Activated naive CD4-positive, alpha-beta T cell treated with anti-CD3 and anti-CD28 coated beads, Interleukin-2, amount 50 U/mL, for 24 hours (primary cell): ENCODE data around the gene KCNJ6.
"Not testable (repeated sequence)": the region's sequence is repeated elsewhere in the genome, so short reads cannot be mapped to it uniquely, and the experiment has no call there.

Experiments
- H3K27ac Mint-ChIP-seq: one replicate; pipeline ENCODE4 v1.8.0; 2021; ENCODE audit warnings: mild to moderate bottlenecking, mixed read lengths
- H3K27me3 Mint-ChIP-seq: one replicate; pipeline ENCODE4 v1.8.0; 2021; ENCODE audit warnings: mixed read lengths
- H3K36me3 Mint-ChIP-seq: one replicate; pipeline ENCODE4 v1.8.0; 2021; ENCODE audit warnings: mixed read lengths
- H3K4me1 Mint-ChIP-seq: one replicate; pipeline ENCODE4 v1.8.0; 2021; ENCODE audit warnings: mixed read lengths
- H3K4me3 Mint-ChIP-seq: one replicate; pipeline ENCODE4 v1.8.0; 2021; ENCODE audit warnings: mild to moderate bottlenecking, mixed read lengths
- H3K9me3 Mint-ChIP-seq: one replicate; pipeline ENCODE4 v1.8.0; 2021; ENCODE audit warnings: mixed read lengths

The KCNJ6 gene

GRCh38 chr21:37662227-37662626, 254.0 kb downstream of the KCNJ6 start:
- H3K4me1 Mint-ChIP-seq, H3K4me3 Mint-ChIP-seq, H3K27ac Mint-ChIP-seq, H3K9me3 Mint-ChIP-seq, H3K27me3 Mint-ChIP-seq, H3K36me3 Mint-ChIP-seq: not testable (repeated sequence)

DNA sequence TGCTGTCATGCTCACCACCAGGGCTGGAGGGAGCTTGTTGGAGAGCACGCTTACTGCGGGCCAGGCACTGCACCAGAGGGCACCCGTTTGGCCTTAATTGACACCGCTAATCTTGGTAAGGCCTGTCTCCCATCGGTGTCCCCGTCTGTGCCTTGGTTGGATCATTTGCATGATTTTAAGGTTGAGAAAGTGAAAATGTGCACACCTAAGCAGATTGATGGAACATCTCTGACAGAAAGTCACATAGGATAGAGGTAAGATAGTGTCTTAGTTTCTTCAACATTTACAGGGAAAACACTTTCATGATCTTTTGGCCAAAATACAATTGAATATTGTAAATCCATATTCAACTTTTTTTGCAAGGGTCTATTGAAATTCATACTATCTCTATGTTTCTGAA, 255.5 kb downstream of the KCNJ6 start:
- no peaks in the 10 kb centered on the region for H3K9me3 Mint-ChIP-seq
- no peaks in the 10 kb centered on the region for H3K4me1 Mint-ChIP-seq
- peaks cover 7% of the 10 kb centered on the region for H3K27me3 Mint-ChIP-seq
- no peak overlapping the region for H3K4me3 Mint-ChIP-seq
- no peaks in the 10 kb centered on the region for H3K36me3 Mint-ChIP-seq
- H3K27ac Mint-ChIP-seq, result no peak overlapping the region

DNA sequence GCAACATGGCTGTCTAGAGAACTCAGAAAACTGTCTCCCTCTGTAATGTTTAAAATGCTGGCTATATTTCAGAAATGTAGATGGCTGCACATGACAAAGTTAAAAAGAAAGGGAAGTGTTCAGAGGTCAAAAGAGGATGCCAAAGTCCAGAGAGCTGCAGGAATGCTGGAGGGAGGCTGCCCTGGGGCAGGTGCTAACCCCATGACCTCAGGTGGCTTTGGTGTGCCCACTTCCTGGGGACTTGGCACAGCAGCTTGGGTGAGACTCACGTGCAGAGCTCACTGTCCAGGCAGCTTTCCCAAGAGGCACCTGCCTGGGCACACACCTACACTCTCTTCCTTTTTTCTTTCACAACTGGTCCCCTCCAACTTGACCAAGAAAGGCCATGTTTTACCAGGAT, 256.4 kb downstream of the KCNJ6 start:
- Mint-ChIP-seq H3K4me3 (no peak overlapping the region), H3K27me3 (peaks cover 7% of the 10 kb centered on the region), H3K36me3 (no peaks in the 10 kb centered on the region), H3K4me1 (no peaks in the 10 kb centered on the region), H3K9me3 (no peaks in the 10 kb centered on the region), H3K27ac (no peak overlapping the region)

- no peaks in the 10 kb centered on the region for H3K9me3 Mint-ChIP-seq
- H3K27ac Mint-ChIP-seq, result no peak overlapping the region
- H3K36me3 Mint-ChIP-seq, result no peaks in the 10 kb centered on the region
- peaks cover 7% of the 10 kb centered on the region for H3K27me3 Mint-ChIP-seq
- no peak overlapping the region for H3K4me3 Mint-ChIP-seq
- no peaks in the 10 kb centered on the region for H3K4me1 Mint-ChIP-seq
Observed at GRCh38 chr21:37658817-37659458, 257.3 kb downstream of the KCNJ6 start.

- Mint-ChIP-seq H3K27ac (no peak overlapping the region), H3K4me1 (no peaks in the 10 kb centered on the region), H3K9me3 (no peaks in the 10 kb centered on the region), H3K36me3 (no peaks in the 10 kb centered on the region), H3K27me3 (peaks cover 7% of the 10 kb centered on the region), H3K4me3 (no peak overlapping the region)
Observed at GRCh38 chr21:37658121-37658816, 258.0 kb downstream of the KCNJ6 start.

DNA sequence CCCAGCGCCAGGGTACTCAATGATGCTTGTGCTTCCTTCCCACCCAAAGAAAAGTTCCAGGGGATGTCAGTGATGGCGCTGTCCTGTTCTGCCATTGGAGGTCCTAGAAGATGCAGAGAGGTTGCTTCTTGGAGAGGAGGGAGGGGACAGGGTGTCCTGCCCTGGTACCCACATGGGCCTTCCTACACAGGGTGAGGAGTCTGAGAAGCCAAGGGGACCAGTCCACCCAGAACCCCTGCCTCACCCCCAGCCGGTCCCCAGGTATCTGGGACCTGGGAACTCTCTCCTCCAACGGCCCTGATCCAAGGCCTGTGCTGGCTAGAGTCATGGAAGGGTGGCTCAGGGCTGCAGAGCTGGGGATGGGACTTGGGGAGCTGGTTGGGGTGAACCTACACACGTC, 259.4 kb downstream of the KCNJ6 start:
- Mint-ChIP-seq H3K9me3 (no peaks in the 10 kb centered on the region), H3K4me1 (no peaks in the 10 kb centered on the region), H3K27ac (no peak overlapping the region), H3K27me3 (peaks cover 3% of the 10 kb centered on the region), H3K4me3 (no peak overlapping the region), H3K36me3 (no peaks in the 10 kb centered on the region)

DNA sequence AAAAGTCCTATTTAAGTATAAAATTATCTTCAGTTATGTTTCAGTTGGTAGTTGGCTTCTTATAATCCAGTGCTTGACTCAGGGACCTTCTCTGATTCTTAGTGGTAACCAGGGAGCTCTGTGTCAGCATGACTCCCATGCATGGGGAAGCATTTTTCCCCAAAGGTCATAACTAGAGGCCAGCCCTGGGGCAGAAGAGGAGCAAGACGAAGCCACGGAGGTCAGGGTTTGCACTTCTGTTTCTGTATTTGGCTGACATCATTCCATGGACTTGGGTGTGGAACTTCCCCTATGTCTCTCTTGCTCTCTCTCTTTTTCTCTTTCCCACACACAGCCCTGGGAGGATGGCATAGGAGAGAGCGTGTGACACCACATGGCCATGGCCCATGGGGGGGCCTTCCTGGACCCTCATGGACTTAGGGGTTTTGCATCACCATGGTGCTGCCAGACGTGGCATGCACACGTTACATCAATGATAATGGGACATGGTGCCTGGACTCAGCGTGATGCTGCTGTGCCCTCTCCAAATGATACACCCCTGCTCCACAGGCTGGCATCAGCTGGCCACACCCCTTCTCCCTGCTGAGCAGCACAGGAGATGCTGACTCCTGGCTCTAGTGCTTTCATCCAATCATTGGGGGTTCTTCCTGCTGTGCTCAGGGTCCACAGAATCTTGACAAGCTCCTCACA, 260.5 kb downstream of the KCNJ6 start:
- Mint-ChIP-seq H3K4me1 (no peaks in the 10 kb centered on the region), H3K27me3 (peaks cover 3% of the 10 kb centered on the region), H3K27ac (no peak overlapping the region), H3K9me3 (no peaks in the 10 kb centered on the region), H3K36me3 (no peaks in the 10 kb centered on the region), H3K4me3 (no peak overlapping the region)

- Mint-ChIP-seq H3K4me3 (no peak overlapping the region), H3K36me3 (no peaks in the 10 kb centered on the region), H3K9me3 (no peaks in the 10 kb centered on the region), H3K27ac (no peak overlapping the region), H3K4me1 (no peaks in the 10 kb centered on the region), H3K27me3 (peaks cover 3% of the 10 kb centered on the region)
Observed at GRCh38 chr21:37654596-37654995, 261.7 kb downstream of the KCNJ6 start.

GRCh38 chr21:37653201-37653600, 263.1 kb downstream of the KCNJ6 start:
- Mint-ChIP-seq H3K4me3 (no peak overlapping the region), H3K27ac (no peak overlapping the region), H3K4me1 (no peaks in the 10 kb centered on the region), H3K36me3 (no peaks in the 10 kb centered on the region), H3K9me3 (no peaks in the 10 kb centered on the region), H3K27me3 (no peaks in the 10 kb centered on the region)

DNA sequence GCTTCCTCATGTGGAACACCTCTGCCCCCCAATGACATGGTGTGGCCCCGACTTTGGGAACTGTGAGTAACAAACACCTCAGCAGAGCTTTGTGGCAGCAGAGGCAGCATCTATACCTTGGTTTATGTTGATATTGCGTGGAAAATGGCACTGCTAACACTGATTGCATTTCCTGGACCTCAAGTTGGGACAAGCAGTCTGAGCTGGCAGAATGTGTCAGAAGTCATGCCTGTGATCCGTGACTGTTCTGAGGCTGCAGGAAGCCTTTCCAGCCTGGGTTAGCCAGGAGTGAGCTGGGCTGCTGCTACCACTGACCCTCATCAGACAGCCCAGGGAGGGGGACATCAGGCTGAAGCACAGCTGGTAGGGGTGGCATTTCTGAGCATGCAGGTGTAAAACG, 268.5 kb downstream of the KCNJ6 start:
- H3K4me3 Mint-ChIP-seq, result no peak overlapping the region
- no peaks in the 10 kb centered on the region for H3K36me3 Mint-ChIP-seq
- H3K4me1 Mint-ChIP-seq, result no peaks in the 10 kb centered on the region
- H3K9me3 Mint-ChIP-seq, result no peaks in the 10 kb centered on the region
- peaks cover 4% of the 10 kb centered on the region for H3K27me3 Mint-ChIP-seq
- no peak overlapping the region for H3K27ac Mint-ChIP-seq

DNA sequence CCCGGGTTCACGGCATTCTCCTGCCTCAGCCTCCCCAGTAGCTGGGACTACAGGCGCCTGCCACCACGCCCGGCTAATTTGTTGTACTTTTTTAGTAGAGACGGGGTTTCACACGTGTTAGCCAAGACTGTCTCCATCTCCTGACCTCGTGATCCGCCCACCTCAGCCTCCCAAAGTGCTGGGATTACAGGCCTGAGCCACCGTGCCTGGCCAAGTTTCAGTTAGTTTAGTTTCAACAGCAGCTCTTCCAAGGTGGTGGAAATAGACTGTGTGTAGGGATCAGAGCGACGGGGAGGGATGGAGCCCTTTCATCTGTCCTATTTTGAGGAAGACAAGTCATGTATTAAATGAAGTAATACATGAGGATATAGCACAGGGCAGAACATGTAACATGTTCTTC, 269.5 kb downstream of the KCNJ6 start:
- not testable (repeated sequence) for H3K36me3 Mint-ChIP-seq, H3K27ac Mint-ChIP-seq, H3K27me3 Mint-ChIP-seq, H3K4me1 Mint-ChIP-seq, H3K9me3 Mint-ChIP-seq, H3K4me3 Mint-ChIP-seq

- no peak overlapping the region for H3K27ac Mint-ChIP-seq
- no peak overlapping the region for H3K4me3 Mint-ChIP-seq
- H3K9me3 Mint-ChIP-seq, result no peaks in the 10 kb centered on the region
- H3K27me3 Mint-ChIP-seq, result peaks cover 7% of the 10 kb centered on the region
- H3K36me3 Mint-ChIP-seq, result no peaks in the 10 kb centered on the region
- no peaks in the 10 kb centered on the region for H3K4me1 Mint-ChIP-seq
Observed at GRCh38 chr21:37645848-37646247, 270.4 kb downstream of the KCNJ6 start.

DNA sequence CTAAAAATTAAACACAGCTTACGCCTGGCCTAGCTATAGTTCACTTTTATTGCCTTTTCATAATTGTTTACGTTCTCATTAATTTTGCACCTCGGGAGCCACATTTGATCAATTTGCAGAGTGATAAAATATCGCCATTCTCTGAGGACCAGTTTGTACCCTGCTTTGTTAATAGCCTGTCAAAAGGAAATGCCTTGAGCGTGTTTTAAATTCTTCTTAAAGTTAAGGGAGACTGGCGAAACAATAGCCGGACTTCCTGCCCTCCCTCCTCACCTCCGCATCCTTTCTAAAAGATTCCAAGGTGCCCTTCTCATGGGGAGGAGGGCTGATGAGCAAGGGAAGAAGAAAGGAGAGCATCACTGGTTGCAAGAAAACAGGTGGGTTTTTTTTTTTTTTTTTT, 271.6 kb downstream of the KCNJ6 start:
- Mint-ChIP-seq H3K9me3 (no peaks in the 10 kb centered on the region), H3K36me3 (no peaks in the 10 kb centered on the region), H3K4me3 (no peak overlapping the region), H3K27me3 (peaks cover 9% of the 10 kb centered on the region), H3K4me1 (no peaks in the 10 kb centered on the region), H3K27ac (no peak overlapping the region)

DNA sequence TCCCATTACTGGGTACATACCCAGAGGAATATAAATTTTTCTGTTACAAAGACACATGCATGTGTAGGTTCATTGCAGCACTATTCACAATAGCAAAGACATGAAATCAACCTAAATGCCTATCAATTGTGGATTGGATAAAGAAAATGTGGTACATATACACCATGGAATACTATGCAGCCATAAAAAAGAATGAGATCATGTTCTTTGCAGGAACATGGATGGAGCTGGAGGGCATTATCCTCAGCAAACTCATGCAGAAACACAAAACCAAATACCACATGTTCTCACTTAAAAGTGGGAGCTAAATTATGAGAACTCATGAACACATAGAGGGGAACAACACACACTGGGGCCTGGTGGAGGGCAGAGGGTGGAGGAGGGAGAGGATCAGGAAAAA, 272.4 kb downstream of the KCNJ6 start:
- not testable (repeated sequence) for H3K4me1 Mint-ChIP-seq, H3K27ac Mint-ChIP-seq

GRCh38 chr21:37642493-37642892, 273.8 kb downstream of the KCNJ6 start:
- no peaks in the 10 kb centered on the region for H3K4me1 Mint-ChIP-seq
- H3K27me3 Mint-ChIP-seq, result peaks cover 17% of the 10 kb centered on the region
- peaks cover 5% of the 10 kb centered on the region for H3K9me3 Mint-ChIP-seq
- no peak overlapping the region for H3K4me3 Mint-ChIP-seq
- H3K36me3 Mint-ChIP-seq, result no peaks in the 10 kb centered on the region
- H3K27ac Mint-ChIP-seq, result no peak overlapping the region

More for the DNA sequence above, 272.4 kb downstream of the KCNJ6 start:
- H3K27me3 Mint-ChIP-seq, result peaks cover 11% of the 10 kb centered on the region
- H3K36me3 Mint-ChIP-seq, H3K9me3 Mint-ChIP-seq, H3K4me3 Mint-ChIP-seq: not testable (repeated sequence)

GRCh38 chr21:37639756-37640155, 276.5 kb downstream of the KCNJ6 start:
- H3K36me3 Mint-ChIP-seq, result no peaks in the 10 kb centered on the region
- H3K4me1 Mint-ChIP-seq, result no peaks in the 10 kb centered on the region
- peaks cover 5% of the 10 kb centered on the region for H3K9me3 Mint-ChIP-seq
- H3K27me3 Mint-ChIP-seq, result peaks cover 26% of the 10 kb centered on the region
- no peak overlapping the region for H3K27ac Mint-ChIP-seq
- no peak overlapping the region for H3K4me3 Mint-ChIP-seq
